Activated CD4-positive, alpha-beta T cell treated with anti-CD3 and anti-CD28 coated beads for 4 hours (primary cell): Measurements from ENCODE around the gene KPTN.

Experiments
- DNase-seq, 2 donors: peaks; one replicate each; pipeline ENCODE4 v3.0.0-alpha.2; 2020

The KPTN gene

GRCh38 chr19:47483800-47484690, at the start of gene KPTN:
TSS of gene KPTN (minus strand) at chr19:47484219. CDS start at chr19:47484160, 59 bp downstream.
- DNase-seq, result peak; percentile 87 to 88

- no peak for DNase-seq
These were observed 47.8 kb upstream of the KPTN start for GRCh38 chr19:47531640-47532387.

- no peak for DNase-seq
These were observed 45.2 kb upstream of the KPTN start for GRCh38 chr19:47529018-47529742.

- DNase-seq, result no peak
These were observed 42.8 kb upstream of the KPTN start for GRCh38 chr19:47526798-47527197.

GRCh38 chr19:47523473-47523872, 39.5 kb upstream of the KPTN start:
- DNase-seq, result no peak

- no peak for DNase-seq
These were observed 37.6 kb upstream of the KPTN start for GRCh38 chr19:47521473-47522180.

GRCh38 chr19:47520839-47521238, 36.8 kb upstream of the KPTN start:
- DNase-seq, result no peak

GRCh38 chr19:47520343-47520806, 36.4 kb upstream of the KPTN start:
- no peak for DNase-seq

- DNase-seq, result no peak
These were observed 34.8 kb upstream of the KPTN start for GRCh38 chr19:47518854-47519253.

- DNase-seq, result peak; percentile 22 to 47
These were observed 34.1 kb upstream of the KPTN start for GRCh38 chr19:47518139-47518538.

GRCh38 chr19:47514869-47515588, 31.0 kb upstream of the KPTN start, which contains the start of gene NAPA:
TSS of gene NAPA (minus strand) at chr19:47515063. CDS start at chr19:47514940, 123 bp downstream.
- peak; percentile 100 for DNase-seq

- DNase-seq, result no peak
These were observed 30.3 kb upstream of the KPTN start for GRCh38 chr19:47514151-47514868.

- no peak for DNase-seq
These were observed 28.9 kb upstream of the KPTN start for GRCh38 chr19:47512948-47513319.

GRCh38 chr19:47512183-47512947, 28.3 kb upstream of the KPTN start:
- DNase-seq, result no peak

- DNase-seq, result no peak
These were observed 27.7 kb upstream of the KPTN start for GRCh38 chr19:47511681-47512080.

GRCh38 chr19:47511128-47511517, 27.1 kb upstream of the KPTN start:
- DNase-seq, result no peak

- no peak for DNase-seq
These were observed 26.6 kb upstream of the KPTN start for GRCh38 chr19:47510516-47511127.

- no peak for DNase-seq
These were observed 26.0 kb upstream of the KPTN start for GRCh38 chr19:47509973-47510372.

- DNase-seq, result no peak
These were observed 25.3 kb upstream of the KPTN start for GRCh38 chr19:47509170-47509847.
